ENCODE results near the gene GOLGA6L7.
"Not testable (repeated sequence)": the region's sequence is repeated elsewhere in the genome, so short reads cannot be mapped to it uniquely, and the experiment has no call there.

GOLGA6L7 gene

GRCh38 chr15:28818168-28818567, 30.3 kb downstream of the GOLGA6L7 start:
- peaks cover 16% of the 10 kb centered on the region for H3K27me3 ChIP-seq
- H3K27ac ChIP-seq; H3K9me3 ChIP-seq; H3K4me3 ChIP-seq (ENCODE audit: low read depth in 1 of 2, low read length in 1 of 2); H3K36me3 ChIP-seq; H3K4me1 ChIP-seq (ENCODE audit: control insufficient read depth in 1 of 2, insufficient read depth in 1 of 2, low read depth in 1 of 2, low read length in 1 of 2): not testable (repeated sequence)

- not testable (repeated sequence) for H3K4me1 ChIP-seq (ENCODE audit: control insufficient read depth in 1 of 2, insufficient read depth in 1 of 2, low read depth in 1 of 2, low read length in 1 of 2)
Measured at GRCh38 chr15:28814059-28814458, 34.4 kb downstream of the GOLGA6L7 start.

GRCh38 chr15:28813392-28813791, 35.1 kb downstream of the GOLGA6L7 start:
- H3K27ac ChIP-seq; H3K36me3 ChIP-seq; H3K4me3 ChIP-seq (ENCODE audit: low read depth in 1 of 2, low read length in 1 of 2); H3K4me1 ChIP-seq (ENCODE audit: control insufficient read depth in 1 of 2, insufficient read depth in 1 of 2, low read depth in 1 of 2, low read length in 1 of 2); H3K9me3 ChIP-seq: not testable (repeated sequence)
- H3K27me3 ChIP-seq = peaks cover 16% of the 10 kb centered on the region

More at GRCh38 chr15:28814059-28814458, 34.4 kb downstream of the GOLGA6L7 start:
- not testable (repeated sequence) for H3K27ac ChIP-seq; H3K9me3 ChIP-seq; H3K36me3 ChIP-seq; H3K4me3 ChIP-seq (ENCODE audit: low read depth in 1 of 2, low read length in 1 of 2)
- H3K27me3 ChIP-seq = peaks cover 16% of the 10 kb centered on the region

GRCh38 chr15:28811852-28812550, 36.4 kb downstream of the GOLGA6L7 start:
- not testable (repeated sequence) for H3K27ac ChIP-seq; H3K36me3 ChIP-seq; H3K4me1 ChIP-seq (ENCODE audit: control insufficient read depth in 1 of 2, insufficient read depth in 1 of 2, low read depth in 1 of 2, low read length in 1 of 2); H3K4me3 ChIP-seq (ENCODE audit: low read depth in 1 of 2, low read length in 1 of 2); H3K9me3 ChIP-seq
- H3K27me3 ChIP-seq = peaks cover 16% of the 10 kb centered on the region

GRCh38 chr15:28810444-28810843, 38.0 kb downstream of the GOLGA6L7 start:
- not testable (repeated sequence) for H3K27ac ChIP-seq; H3K36me3 ChIP-seq; H3K4me3 ChIP-seq (ENCODE audit: low read depth in 1 of 2, low read length in 1 of 2); H3K9me3 ChIP-seq; H3K4me1 ChIP-seq (ENCODE audit: control insufficient read depth in 1 of 2, insufficient read depth in 1 of 2, low read depth in 1 of 2, low read length in 1 of 2)
- H3K27me3 ChIP-seq = peaks cover 16% of the 10 kb centered on the region

- not testable (repeated sequence) for H3K27ac ChIP-seq; H3K4me3 ChIP-seq (ENCODE audit: low read depth in 1 of 2, low read length in 1 of 2); H3K27me3 ChIP-seq; H3K36me3 ChIP-seq; H3K9me3 ChIP-seq; H3K4me1 ChIP-seq (ENCODE audit: control insufficient read depth in 1 of 2, insufficient read depth in 1 of 2, low read depth in 1 of 2, low read length in 1 of 2)
Measured at GRCh38 chr15:28808136-28808535, 40.3 kb downstream of the GOLGA6L7 start.

- H3K27ac ChIP-seq; H3K4me1 ChIP-seq (ENCODE audit: control insufficient read depth in 1 of 2, insufficient read depth in 1 of 2, low read depth in 1 of 2, low read length in 1 of 2); H3K36me3 ChIP-seq; H3K4me3 ChIP-seq (ENCODE audit: low read depth in 1 of 2, low read length in 1 of 2); H3K9me3 ChIP-seq: not testable (repeated sequence)
- H3K27me3 ChIP-seq = peaks cover 51% of the 10 kb centered on the region
Measured at GRCh38 chr15:28800366-28800765, 48.1 kb downstream of the GOLGA6L7 start.

GRCh38 chr15:28798234-28798633, 50.2 kb downstream of the GOLGA6L7 start:
- H3K36me3 ChIP-seq; H3K4me1 ChIP-seq (ENCODE audit: control insufficient read depth in 1 of 2, insufficient read depth in 1 of 2, low read depth in 1 of 2, low read length in 1 of 2); H3K4me3 ChIP-seq (ENCODE audit: low read depth in 1 of 2, low read length in 1 of 2); H3K27ac ChIP-seq; H3K9me3 ChIP-seq: not testable (repeated sequence)
- peaks cover 49% of the 10 kb centered on the region for H3K27me3 ChIP-seq

GRCh38 chr15:28794231-28794630, 54.2 kb downstream of the GOLGA6L7 start:
- not testable (repeated sequence) for H3K36me3 ChIP-seq; H3K4me1 ChIP-seq (ENCODE audit: control insufficient read depth in 1 of 2, insufficient read depth in 1 of 2, low read depth in 1 of 2, low read length in 1 of 2); H3K9me3 ChIP-seq; H3K4me3 ChIP-seq (ENCODE audit: low read depth in 1 of 2, low read length in 1 of 2); H3K27ac ChIP-seq
- H3K27me3 ChIP-seq = peaks cover 60% of the 10 kb centered on the region
